Stimulated activated CD4-positive, alpha-beta T cell treated with anti-CD3 and anti-CD28 coated beads, Interleukin-12 subunit alpha, Interleukin-12 subunit beta, amount 100 ng/mL, for 4 hours (primary cell): Measurements from ENCODE around the gene ARHGAP10.

ENCODE experiments used
- DNase-seq: peaks from one replicate; pipeline ENCODE4 v3.0.0-alpha.2; 2020

The ARHGAP10 gene

DNA sequence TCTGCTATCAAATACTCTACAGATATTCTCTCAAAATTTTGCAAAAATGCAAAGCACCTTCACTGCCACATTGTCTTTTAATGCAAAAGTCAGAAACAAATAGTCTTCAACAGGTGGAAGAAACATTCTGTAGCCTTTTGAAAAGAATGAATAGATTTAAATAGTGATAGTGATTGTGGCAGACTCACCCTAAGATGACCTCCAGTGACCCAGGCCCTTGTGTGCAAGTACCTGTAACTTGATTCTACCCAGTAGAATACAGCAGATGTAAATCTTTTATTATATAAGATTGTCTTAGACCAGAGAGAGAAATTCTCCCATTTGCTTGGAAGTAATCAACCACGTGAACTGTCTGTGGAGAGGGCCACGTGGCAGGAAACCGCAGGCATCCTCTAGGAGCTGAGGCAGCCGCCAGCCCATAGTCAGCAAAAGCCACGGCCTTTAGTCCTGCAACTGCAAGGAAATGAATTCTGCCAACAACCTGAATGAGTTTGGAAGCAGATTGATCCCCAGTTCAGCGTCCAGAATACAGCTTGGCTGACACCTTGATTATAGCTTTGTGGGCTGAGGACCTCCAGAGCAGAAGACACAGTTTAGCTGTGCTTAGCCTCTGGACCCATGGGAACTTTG is 272.5 kb downstream of the ARHGAP10 start:
- no peak for DNase-seq

DNA sequence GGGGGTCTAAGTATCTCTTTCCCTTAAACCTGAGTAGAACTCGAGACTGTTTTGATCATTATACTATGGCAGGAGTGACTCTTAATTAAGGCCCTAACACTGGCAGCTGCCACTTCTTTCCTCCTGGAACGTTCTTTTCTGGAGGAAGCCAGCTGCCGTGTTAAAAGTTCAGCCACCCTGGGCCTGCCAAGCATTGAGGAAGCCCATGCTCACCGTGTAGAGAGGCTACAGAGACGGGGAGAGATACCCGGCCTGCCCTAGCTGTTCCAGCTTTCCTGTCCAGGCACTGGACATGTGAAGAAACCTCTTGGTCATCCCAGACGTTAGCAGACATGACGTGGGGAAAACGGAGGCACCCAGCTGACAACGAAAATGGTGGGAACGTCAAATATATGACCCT is 274.1 kb downstream of the ARHGAP10 start:
- DNase-seq: no peak

DNA sequence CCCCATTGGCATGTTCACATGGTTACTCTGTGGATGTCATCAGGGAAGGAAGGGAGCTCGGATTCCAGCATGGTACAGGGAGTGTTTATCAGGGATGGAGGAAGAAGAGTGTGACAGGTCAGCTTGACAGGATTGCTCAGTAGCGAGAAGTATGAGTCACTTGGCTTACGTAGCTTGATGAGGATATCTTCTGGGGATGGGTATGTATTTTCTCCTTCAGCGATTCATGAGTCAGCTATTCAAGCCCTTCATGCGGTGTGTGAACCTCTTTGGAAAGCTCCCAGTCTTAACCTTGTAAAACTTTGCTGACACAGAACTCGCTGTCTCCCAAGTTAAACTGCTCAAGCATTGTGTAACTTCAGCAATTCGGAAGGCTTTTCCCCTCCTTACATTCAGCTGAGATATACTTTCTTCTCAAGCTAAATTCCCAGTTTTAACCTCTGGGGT is 275.4 kb downstream of the ARHGAP10 start:
- no peak for DNase-seq

DNA sequence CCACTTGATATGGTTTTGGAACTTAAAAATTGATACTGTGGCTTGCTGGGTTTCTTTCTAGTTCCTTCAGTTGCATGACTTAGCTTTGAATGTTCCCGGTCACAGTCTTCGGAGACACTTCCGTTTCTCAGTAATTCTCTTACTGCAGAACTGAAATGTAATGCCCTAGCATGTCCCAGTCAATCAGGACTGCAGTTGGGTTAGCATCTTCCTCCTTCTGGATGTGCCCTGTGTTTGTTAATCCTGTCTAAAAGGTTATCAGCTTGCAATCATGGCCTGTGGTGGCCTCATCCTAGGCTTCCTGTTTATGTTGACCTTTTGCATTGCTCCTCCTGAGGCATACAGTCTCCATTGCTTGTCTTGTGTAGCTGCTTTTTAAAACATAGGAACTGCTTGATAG is 275.9 kb downstream of the ARHGAP10 start:
- no peak for DNase-seq

DNA sequence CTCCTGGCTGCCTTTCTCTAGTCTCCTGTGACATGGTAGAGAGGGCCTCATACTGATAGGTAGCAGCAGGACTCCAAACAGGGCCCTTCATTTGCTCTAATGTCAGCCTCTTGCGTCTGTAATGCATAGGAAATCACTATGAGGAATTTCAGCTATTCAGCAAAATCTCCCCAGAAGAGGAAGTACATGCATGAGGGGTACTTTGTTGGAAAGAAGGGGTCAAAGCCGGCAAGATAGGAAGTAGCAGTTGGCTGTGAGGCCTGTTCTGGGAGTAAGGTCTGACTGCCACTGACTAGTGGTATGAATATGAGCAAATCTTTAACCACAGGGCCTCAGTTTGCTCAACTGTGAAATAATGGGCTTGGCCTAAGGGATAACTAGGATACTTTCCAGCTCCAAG is 283.2 kb downstream of the ARHGAP10 start:
- DNase-seq: no peak

DNA sequence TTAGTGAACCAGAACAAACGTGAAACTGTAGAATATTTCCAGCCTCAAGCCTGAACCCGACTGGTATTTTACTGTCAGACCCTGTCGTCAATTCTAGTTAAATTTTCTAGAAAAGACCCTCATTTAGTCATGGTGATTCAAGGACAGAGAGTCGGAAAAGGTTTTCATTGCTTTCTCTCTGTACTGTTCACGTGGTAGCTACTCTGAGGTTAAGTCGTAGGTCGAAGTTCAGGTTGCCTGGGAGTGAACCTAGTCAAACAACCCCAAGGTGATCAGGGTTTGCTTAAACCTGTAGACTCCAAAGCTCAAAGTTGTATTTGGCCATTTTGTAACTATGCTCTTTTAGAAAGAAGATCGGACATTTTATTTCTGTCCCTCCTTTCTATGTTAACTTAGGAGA is 283.6 kb downstream of the ARHGAP10 start:
- DNase-seq: no peak

DNA sequence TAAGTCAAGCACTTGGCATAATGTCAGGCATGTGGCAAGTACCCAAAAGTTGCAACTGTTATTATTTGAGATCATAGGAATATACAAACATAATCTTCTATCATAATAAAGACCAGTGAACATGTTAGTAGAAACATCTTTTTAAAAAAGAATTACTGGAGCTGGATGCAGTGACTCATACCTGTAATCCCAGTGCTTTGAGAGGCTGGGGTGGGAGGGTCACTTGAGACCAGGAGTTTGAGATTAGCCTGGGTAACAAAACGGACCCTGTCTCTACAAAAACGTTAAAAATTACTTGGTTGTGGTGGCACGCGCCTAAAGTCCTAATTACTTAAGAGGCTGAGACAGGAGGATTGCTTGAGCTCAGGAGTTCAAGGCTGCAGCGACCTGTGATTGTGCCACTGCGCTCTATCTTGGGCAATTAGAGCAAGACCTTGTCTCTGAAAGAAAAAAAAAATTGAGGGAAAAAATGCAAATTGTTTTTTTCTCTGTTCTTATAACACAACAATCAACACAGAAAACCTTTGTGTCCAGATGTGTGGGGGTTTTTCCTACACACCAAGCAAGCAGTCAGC is 284.3 kb downstream of the ARHGAP10 start:
- no peak for DNase-seq

DNA sequence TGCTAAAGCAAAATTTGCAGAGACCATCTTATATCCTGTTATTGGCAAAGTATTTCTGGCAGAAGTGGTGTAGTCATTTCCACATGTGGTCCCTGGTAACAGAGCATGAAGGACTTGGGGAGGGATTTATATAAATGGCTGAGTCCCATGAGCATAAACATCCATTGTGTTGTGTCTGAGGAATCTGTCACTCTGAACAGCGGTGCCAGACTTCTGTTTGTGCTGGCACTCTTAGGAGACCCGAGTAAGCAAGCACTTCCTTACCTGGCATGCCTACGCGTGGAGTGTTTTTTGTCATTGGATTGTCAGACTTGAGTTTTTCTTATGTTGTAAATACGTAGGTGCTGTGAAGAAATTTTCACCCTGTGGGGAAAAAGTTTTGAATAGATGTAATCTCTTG is 285.9 kb downstream of the ARHGAP10 start:
- DNase-seq: no peak

DNA sequence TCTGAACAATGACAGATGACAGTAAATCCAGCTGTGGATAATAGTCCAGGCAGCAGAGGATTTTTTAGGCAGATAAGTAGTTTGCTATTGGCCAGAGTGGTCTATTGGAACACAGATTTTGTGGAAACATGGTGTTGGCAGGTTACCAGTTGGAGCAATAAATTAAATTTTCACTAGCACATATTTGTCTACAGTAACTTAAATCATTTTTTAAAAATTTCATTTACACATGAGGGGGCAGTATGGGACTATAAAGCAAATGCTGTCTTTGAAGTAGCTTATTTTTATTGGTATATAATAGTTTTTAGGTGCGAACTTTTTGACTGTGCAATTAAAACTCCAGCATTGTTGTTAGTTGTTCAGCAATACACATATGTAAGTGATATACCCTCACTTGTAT is 289.8 kb downstream of the ARHGAP10 start:
- no peak for DNase-seq

DNA sequence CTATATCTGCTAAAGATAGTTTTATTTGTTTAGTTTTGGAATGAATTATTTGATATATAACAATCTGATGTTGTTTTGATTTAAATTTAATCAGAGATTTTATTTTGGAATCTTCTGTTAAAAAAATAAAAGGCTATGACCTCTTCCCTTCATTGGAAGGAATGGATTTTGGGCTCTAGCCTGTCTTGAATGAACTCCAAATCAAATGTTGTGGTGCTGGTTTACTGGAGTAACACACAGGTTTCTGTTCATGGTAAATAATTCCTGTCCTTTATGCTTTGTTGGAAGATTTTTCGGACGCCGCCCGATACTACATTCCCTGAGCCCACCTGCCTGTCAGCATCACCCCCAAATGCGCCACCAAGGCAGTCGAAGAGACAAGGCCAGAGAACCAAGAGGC is 291.1 kb downstream of the ARHGAP10 start:
- no peak for DNase-seq

DNA sequence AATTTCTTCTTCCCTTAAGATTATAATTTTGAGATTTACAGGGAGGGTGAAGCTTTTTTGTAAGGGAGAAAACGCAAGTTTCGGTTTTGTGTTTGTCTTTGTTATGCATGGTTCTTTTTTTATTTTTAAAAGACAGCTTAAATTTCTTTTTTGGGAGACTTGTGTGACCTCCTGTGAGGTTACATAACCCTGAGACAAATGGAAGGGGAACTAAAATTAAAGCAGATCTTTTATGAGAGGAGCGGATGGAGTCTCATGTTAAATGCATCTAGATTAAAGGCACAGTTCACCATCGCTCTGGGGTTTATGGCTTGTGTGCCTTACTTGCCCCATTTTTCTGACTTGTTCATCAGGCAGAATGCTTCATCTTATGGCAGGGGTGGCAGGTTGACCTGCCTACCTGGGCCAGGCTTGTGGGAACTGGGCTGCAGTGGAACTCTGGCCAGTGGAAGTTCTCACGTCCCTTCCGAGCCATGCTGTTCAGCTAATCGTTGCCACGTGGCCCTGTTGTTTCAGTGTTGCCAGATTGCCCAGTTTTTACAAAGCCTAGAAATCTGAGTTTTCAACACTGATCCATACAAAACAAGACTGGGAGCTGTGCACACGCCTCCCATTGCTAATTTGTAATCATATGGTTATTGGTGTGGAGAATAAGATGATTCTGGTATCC is 291.8 kb downstream of the ARHGAP10 start:
- DNase-seq: no peak

DNA sequence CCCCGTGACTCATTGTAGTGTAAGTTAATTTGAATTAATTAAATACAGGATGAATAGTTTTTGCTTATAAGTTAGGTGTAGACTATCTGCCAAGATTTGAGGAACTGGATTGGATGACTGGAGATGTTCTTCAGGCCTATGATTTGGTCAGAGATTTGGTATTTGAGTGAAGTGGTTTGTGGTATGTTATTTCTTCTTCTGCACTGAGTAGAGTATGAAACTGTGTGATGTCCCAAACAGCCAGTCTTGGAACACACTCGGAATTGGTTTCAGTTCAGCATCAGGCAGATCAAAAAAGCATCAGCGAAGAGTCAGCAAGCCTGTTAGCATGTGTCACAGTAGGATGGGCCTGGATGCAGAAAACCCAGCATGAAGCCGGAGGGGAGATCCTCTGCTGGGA is 294.1 kb downstream of the ARHGAP10 start:
- no peak for DNase-seq

DNA sequence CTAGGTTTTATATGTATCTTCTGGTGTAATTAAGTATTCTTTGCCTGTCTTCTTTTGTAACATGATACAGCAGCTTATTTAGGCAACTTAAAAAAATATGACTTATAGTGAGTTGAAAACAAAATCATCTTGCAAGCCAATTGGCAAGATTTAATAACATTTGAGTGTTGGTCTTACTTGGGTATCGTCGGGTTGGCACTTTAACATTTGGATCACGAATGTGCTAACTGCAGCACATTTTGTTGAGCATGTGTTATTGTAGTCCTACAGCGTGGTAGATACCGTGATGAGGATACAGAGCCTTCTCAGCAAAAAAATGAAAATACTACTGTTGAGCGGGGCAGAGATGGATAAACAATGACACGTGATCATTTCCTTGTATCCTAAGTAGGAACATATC is 295.3 kb downstream of the ARHGAP10 start:
- no peak for DNase-seq

DNA sequence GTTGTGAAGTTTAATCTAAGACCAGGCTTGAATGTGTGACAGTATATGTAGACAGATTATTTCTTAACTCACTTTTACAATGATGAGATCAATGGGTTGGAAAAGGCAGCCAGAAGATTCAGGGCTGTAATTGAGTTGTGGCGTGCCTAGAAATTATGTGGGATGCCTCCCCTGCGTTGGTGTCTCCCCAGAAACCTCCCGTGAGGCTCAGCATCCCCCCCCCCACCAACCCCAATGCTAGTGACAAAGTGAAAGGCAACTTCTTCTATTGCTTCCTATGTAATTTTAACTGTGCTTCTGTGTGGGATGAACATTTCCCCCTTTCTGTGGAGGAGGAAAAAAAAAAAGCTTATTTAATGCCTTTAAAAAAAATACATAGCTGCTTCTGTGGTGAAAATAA is 297.9 kb downstream of the ARHGAP10 start:
- DNase-seq: no peak

DNA sequence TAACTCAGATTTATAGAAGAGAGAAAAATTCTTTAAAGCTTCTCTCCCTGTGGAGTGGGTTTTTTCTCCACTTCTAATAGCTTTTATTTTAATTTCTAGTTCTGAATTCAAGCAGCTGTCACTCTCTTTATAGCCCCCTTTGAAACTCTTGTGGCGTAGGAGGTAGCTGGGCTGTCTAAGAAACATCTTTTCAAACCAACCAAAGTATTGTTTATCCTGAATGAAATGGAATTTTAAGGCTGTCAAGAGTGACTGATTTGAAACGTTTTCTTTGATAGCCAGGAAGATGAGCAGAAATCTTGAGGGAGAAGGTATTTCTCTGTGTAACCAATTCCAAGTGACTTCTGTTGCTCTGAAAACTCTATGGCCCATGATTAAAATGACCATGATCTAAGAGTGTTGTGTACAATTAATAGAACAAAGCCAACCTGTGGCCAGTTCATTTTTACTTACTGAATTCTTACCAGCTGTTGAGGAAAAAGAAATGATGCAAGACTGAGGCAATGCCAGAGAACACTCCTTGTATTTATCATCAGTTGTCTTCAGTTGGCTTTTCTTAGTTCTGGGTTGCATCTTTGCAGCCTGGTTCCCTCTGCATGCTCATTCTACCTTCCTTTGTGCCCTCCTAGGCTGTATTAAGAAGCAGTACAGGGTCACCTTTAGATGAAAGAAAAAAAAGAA is 298.4 kb downstream of the ARHGAP10 start:
- no peak for DNase-seq

DNA sequence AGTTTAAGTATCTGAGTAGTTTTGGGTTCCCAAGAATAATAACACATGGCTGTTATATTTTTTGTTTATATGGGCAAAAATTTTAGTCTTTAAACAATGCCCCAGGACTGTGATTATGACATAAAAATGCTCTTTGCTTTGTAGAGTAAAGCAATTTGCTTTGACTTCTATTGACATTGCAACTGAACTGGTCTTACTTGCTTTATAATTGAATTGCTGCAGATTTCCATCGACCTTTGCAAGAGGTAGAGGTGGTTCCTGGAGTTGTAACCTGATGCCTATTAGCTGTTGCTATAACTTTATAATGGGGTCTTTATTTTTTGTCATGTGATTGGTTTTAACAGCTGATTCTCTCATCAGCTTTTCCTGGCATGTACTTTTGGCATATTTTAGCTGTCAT is 302.9 kb downstream of the ARHGAP10 start:
- DNase-seq: no peak

DNA sequence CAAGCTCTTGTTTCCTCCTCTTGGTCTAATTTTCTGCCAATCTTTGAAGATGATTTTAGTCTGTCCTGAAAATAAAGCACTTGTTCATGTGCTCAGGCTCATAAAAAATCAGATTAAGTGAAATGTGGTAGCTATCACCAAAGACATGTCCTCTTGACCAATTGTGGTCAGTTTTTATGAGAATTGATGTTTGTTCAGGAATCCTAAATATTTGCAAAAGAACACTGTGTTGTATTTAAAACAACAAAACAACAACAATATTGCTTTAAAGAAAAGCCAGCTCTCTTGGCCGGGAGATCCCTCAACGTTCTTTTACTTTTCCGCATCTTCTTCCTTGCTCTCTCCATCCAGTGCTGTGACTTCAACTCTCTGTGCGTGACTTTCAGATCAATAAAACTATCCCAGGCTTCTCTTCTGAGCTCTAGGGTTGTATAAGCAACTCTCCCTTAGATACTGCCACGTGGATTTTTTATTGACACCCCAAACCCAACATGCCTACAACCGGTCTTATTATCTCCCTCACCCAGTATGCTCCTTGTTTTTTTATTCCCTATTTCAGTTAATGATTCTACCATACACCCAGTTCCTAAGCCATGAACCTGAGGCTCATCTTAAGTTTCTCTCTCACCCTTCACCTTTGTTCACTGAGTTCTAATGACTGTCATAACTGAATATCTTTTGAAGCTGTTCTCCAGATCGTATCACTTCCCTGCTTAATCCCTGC is 309.9 kb downstream of the ARHGAP10 start:
- DNase-seq: no peak

DNA sequence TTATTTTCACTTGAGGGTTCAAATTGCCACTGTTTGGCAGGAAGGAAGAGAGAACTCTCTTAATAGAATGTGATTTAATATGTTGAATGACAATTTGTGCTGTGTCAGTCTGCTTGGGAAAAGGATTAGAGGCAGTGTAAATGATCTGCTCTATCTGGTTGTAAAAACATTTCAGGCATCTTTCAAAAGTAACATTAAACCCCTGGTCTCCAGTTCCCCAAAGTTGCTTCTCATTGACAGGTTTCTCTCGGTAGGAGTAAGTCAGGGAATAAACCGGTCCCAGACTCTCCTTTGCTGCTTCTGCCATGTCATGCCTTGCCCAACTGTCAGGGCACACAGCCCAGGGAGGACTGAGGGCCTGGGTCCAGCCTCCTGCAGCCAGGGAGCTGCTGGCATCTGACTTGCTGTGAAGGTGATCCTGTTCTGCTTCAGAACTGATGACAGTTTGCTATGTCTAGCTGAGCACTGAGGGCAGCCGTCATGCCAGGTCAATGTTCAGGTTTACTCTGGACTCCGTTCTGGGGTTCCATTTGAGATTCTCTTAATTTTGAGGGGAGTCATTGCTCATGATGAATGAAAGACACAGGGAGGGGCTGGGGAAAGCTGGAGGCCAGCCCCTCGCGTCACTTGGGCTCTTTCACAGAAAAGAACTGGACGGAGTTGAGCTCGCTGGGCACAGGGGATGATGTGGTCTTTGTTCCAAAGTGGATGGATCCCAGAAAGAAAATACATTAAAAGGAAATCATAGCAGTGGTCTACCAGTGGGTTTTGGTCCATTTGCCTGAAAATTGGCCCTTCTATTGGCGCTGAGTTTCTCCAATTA is 312.4 kb downstream of the ARHGAP10 start:
- no peak for DNase-seq

DNA sequence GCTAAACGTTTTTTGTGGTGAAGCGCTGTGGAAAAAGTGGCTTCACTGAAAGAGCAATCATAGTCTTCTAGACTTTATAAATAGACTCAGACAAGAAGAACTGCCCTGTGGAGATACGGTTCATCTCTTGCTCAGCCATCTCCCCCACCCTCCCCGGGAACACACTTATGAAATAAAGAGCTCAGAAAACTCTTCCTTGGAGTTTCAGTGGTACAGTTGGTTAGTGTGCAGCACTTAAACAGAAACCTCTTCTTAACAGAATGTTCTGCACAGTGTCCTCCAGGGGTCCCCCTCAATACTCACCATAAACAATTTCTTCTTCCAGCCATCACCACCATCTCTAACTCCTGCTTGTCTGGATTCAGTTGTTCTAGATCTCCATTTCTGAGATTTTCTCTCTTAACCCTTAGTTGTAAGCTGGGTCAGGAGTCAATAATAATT is 313.0 kb downstream of the ARHGAP10 start:
- DNase-seq: no peak

DNA sequence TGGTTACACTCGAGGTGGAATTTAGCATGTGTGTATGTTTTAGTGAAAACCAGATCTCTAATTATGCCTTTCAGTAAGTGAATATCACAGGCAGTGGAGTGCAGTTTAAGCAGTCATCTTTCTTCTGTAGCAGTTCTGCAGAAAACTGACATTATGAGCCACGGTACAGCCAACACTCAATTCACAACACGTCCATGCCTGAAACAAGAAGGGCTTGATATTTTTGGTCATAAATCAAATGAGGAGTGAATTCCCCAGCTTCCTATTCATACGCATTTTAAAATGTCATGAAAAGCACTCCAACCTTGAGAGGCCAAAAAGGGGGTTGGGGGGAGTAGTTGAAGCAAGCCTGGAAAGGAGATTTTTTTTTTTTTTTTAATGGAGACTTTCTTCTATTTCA is 316.7 kb downstream of the ARHGAP10 start:
- DNase-seq: no peak

DNA sequence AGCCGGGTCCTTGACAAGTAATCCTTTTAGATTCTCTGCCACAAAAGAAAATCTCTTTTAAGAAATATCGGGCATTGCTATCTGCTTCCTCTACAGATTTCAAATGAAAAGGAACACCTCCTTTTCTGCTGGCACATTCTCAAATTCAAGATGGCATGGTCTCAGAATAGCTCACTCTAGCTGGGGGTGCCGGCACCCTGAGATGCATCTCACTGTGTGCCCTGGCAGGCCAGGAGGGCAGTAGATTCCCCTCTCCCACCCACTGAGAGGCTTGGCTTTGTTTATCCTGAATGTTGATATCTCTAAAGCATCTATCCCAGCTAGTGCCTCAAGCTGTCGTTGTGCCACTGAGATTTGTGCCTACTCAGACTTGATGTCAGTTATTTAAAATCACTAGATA is 319.5 kb downstream of the ARHGAP10 start:
- no peak for DNase-seq

DNA sequence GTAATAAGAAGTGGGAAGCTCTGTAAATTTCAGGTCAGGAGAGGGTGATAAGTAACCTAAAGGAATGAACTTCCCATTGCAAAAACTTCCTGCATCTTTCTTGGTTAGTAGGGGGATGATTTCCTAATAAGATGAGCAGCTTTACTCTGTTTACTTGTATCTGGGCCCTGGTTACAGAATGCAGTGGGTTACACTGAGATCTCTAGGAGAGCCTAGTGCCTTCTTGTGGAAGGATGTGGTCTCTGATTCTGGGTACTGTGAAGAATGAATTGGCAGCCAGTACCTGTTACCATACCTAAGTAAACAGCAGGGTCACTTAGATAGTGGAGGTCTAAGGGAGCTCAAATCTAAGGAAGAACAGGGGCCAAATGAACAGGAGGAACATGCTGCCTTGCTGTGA is 320.6 kb downstream of the ARHGAP10 start:
- DNase-seq: no peak
